NCI-H2227 (cell line): ENCODE data around the gene TLE5.
A peak's percentile ranks its signal among the peaks of the same experiment; 100 is the strongest.
"Not testable (repeated sequence)": the region's sequence is repeated elsewhere in the genome, so short reads cannot be mapped to it uniquely, and the experiment has no call there.

ENCODE experiments used
- DNase-seq: peaks from one replicate; lab custom pipeline; 2025; ENCODE audit not compliant: unreplicated experiment; lab: John Stamatoyannopoulos, UW

The TLE5 gene

GRCh38 chr19:3061182-3062161 is 823 bp downstream of the TLE5 start:
- DNase-seq, result no peak

- no peak for DNase-seq
Measured at GRCh38 chr19:3060857-3061181, 1.5 kb downstream of the TLE5 start.

GRCh38 chr19:3059653-3060052 is 2.6 kb downstream of the TLE5 start:
- no peak for DNase-seq

- DNase-seq, result no peak
Measured at GRCh38 chr19:3058821-3059314, 3.4 kb downstream of the TLE5 start.

- DNase-seq, result no peak
Measured at GRCh38 chr19:3058009-3058820, 4.1 kb downstream of the TLE5 start.

- peak; percentile 40 for DNase-seq
Measured at GRCh38 chr19:3057275-3057714, 5.0 kb downstream of the TLE5 start.

- peak; percentile 77 for DNase-seq
Measured at GRCh38 chr19:3056417-3057088, 5.7 kb downstream of the TLE5 start.

- peak; percentile 77 for DNase-seq
Measured at GRCh38 chr19:3055741-3056416, 6.4 kb downstream of the TLE5 start.

- DNase-seq, result no peak
Measured at GRCh38 chr19:3054972-3055740, 7.1 kb downstream of the TLE5 start.

- DNase-seq, result no peak
Measured at GRCh38 chr19:3054265-3054971, 7.9 kb downstream of the TLE5 start.

- DNase-seq, result no peak
Measured at GRCh38 chr19:3053780-3054179, 8.5 kb downstream of the TLE5 start.

GRCh38 chr19:3053218-3053621 is 9.1 kb downstream of the TLE5 start:
- DNase-seq, result no peak

GRCh38 chr19:3050016-3050415 is 12.3 kb downstream of the TLE5 start:
- not testable (repeated sequence) for DNase-seq

- no peak for DNase-seq
Measured at GRCh38 chr19:3049089-3049488, 13.2 kb downstream of the TLE5 start.

GRCh38 chr19:3048190-3048533 is 14.1 kb downstream of the TLE5 start:
- DNase-seq, result no peak

GRCh38 chr19:3047496-3048189 is 14.7 kb downstream of the TLE5 start:
- peak; percentile 84 for DNase-seq

- DNase-seq, result peak; percentile 51
Measured at GRCh38 chr19:3046698-3047495, 15.4 kb downstream of the TLE5 start.
